Pancreas (tissue), 10 donors: ENCODE results near the gene MCTP1. TPM values are rescaled to one million over a fixed set of nuclear protein-coding genes. Genes with fewer than 3 reads are reported as not detected.

ENCODE experiments used
- ATAC-seq, 4 donors: fragments of 200-7000 bp; cut with Tn5 transposase; one replicate each; pipeline versions ENCODE4 v1.8.0 to v1.9.1; 2020; ENCODE audit warnings: mild to moderate bottlenecking in 4 of 4, moderate library complexity in 4 of 4
- DNase-seq, 6 donors: peaks; one replicate each; pipeline ENCODE4 v3.0.0-alpha.2; 2020
- FAIRE-seq: peaks from 2 replicates; lab custom pipeline; 2012; peaks lifted over from hg19 to GRCh38; lab: Jason Lieb, UNC
- H3K27ac ChIP-seq, 4 donors: fragments of 200-600 bp; sonication (generic); 1 replicate in 3 of 4; 2 replicates in 1 of 4; pipeline versions ENCODE4 v1.5.0 to v1.8.0; 2020
- H3K27me3 ChIP-seq, 4 donors: fragments of 200-600 bp; one replicate each; pipeline ENCODE4 v1.8.0; 2021
- H3K36me3 ChIP-seq, 3 donors: fragments of 200-600 bp; sonication (generic) in 1 of 3; one replicate each; pipeline versions ENCODE4 v1.5.0 to v1.8.0; 2020 to 2021
- H3K4me1 ChIP-seq, 3 donors: fragments of 200-600 bp; one replicate each; pipeline ENCODE4 v1.8.0; 2021
- H3K4me3 ChIP-seq, 4 donors: fragments of 200-600 bp; sonication (generic) in 2 of 4; one replicate each; pipeline versions ENCODE4 v1.5.0 to v1.8.0; 2020 to 2021
- H3K9me3 ChIP-seq, 4 donors: fragments of 200-600 bp; one replicate each; pipeline ENCODE4 v1.8.0; 2021
- CTCF ChIP-seq, 4 donors: fragments of 200-600 bp; sonication (generic) in 3 of 4; IDR thresholded peaks; one replicate each; pipeline versions ENCODE4 v1.5.0 to v1.8.0; 2021; ENCODE audit warnings: antibody characterized with exemption in 4 of 4
- WGBS, 2 donors: extraction: QIAGEN DNeasy Blood & Tissue Kit; methylation state at CpG; one replicate each; pipeline ENCODE4 v1.1.7; 2013; 5-methylcytosine and 5-hydroxymethylcytosine counted together
- intact Hi-C, 3 donors: fragments of 100-400 bp; cut with DNase I; formaldehyde crosslinking; loops; one replicate each; pipeline versions ENCODE4 v1.11.1 to v1.14.2; 2022
- polyA plus RNA-seq, 2 donors: library from polyadenylated mRNA; stranded (reverse); fragments of 200-250 nt; gene quantifications; one replicate each; pipeline ENCODE4 v1.2.3, GENCODE V29; 2013
- total RNA-seq, 6 donors: library from RNA; stranded (reverse); fragmentation: NEBNext Ultra II Directional in 4 of 6; extraction: Animal tissue kit (Norgen Biotek cat#: 25700) in 4 of 6; gene quantifications; one replicate each; pipeline versions ENCODE4 v1.2.1 to v1.2.4, GENCODE V29; 2021 to 2023
- donor health status: healthy with polysubstance abuse.
- donor health status: DM: no; HTN: no; CAD: no; lungs with moderate emphysema.
- donor health status: DM: no; HTN: no; CAD: no.
- donor health status: control.
- donor health status: control.
- donor health status: Bipolar disorder and iron deficiency.
- donor health status: DM: yes; HTN: yes; CAD: no.
- donor health status: DM: no; HTN: no; CAD: no.
- donor health status: DM: no; HTN: no; CAD: no.
- donor health status: DM: yes; HTN: yes; CAD: no.

MCTP1 gene
- total and polyA plus RNA-seq, 8 donors: 0.80 to 8.1 (median 2.2) TPM

- 97 to 98% methylated on average over 1 of the region's 1 CpG for WGBS, 2 donors
These were observed 626.6 kb downstream of the MCTP1 start for GRCh38 chr5:94658272-94658671.

More at GRCh38 chr5:94658272-94658671, 626.6 kb downstream of the MCTP1 start:
- ATAC-seq: no peak
- no peak for TF ChIP-seq CTCF (IDR thresholded peaks at IDR 0.05)
- intact Hi-C loops: no loop called here
- H3K4me3 ChIP-seq: no peak overlapping the region
- no peaks in the 10 kb centered on the region for H3K4me1 ChIP-seq
- DNase-seq: no peak
- no peaks in the 10 kb centered on the region for H3K9me3 ChIP-seq
- FAIRE-seq: no peak
- peaks cover 0 to 3% (median 0%) of the 10 kb centered on the region in 3 donors for H3K36me3 ChIP-seq
- H3K27me3 ChIP-seq: no peaks in the 10 kb centered on the region
- no peak overlapping the region for H3K27ac ChIP-seq

Other genes with a start within 250 kb of the MCTP1 start
- under 1 TPM; 0.28 to 0.93 (median 0.48) TPM for gene FAM81B, start 106.3 kb upstream of the MCTP1 start, total RNA-seq
- under 1 TPM; 0.27 to 0.61 TPM for gene FAM81B, start 106.3 kb upstream of the MCTP1 start, polyA plus RNA-seq